DMS79 (cell line): ENCODE data around the gene TBX2.

Experiments used
- DNase-seq: peaks from one replicate; lab custom pipeline; 2025; lab: John Stamatoyannopoulos, UW

TBX2 gene

DNA sequence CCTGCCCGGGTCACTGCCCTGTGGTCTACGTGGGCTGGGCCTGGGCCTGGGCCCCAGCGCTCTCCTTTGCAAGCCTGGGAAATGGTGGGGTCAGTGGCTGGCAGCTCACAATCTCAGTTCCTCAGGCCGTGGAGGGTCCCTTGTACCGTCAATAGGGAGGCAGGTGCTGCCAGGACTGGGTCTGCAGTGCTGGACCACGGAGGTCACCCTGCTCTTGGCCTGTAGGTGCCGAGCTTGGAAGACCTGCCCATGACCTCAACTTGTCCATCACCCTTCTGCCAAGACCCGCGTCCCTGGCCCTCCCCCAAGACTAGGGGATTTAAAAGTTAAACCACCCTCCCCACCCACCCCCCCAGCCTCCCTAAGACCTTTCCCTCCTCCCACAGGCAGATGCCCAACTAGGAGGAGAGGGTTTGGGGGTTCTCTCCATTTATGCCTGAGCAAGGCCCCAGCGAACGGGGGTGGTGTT lies 2.5 kb downstream of the TBX2 start:
- no peak for DNase-seq

DNA sequence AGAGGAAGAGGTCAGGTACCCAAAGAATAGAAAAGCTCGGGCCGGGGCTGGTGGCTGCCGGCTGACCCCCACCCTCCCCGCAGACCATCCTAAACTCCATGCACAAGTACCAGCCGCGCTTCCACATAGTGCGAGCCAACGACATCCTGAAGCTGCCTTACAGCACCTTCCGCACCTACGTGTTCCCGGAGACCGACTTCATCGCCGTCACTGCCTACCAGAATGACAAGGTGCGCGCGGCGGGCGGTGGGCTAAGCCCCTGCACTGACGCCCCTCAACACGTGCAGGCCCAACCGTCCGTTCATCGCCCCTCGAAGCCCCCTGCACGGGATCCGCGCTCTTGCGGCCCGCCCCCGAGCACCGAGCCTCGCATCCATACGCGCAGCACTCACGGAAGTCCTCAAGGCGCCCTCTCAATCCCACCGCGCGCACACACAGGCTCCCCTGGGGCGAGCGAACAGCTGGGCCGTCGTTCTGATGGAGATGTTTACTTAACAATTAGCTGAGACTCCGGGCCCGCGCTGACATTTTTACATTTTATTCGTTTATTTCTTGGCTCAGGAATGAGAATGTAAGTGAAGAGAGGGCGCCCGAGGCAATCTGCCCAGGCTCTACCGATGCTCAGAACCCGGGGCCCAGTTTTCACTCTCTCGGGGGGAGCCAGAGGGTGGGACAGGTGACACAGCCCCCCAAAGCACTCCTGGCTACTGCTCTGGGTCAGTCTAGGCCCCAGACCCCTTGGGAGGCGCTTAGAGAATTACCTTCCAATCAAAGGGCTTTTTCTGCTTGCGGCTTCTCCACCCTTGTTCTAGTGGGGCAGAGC lies 3.5 kb downstream of the TBX2 start:
- peak; percentile 47 for DNase-seq

DNA sequence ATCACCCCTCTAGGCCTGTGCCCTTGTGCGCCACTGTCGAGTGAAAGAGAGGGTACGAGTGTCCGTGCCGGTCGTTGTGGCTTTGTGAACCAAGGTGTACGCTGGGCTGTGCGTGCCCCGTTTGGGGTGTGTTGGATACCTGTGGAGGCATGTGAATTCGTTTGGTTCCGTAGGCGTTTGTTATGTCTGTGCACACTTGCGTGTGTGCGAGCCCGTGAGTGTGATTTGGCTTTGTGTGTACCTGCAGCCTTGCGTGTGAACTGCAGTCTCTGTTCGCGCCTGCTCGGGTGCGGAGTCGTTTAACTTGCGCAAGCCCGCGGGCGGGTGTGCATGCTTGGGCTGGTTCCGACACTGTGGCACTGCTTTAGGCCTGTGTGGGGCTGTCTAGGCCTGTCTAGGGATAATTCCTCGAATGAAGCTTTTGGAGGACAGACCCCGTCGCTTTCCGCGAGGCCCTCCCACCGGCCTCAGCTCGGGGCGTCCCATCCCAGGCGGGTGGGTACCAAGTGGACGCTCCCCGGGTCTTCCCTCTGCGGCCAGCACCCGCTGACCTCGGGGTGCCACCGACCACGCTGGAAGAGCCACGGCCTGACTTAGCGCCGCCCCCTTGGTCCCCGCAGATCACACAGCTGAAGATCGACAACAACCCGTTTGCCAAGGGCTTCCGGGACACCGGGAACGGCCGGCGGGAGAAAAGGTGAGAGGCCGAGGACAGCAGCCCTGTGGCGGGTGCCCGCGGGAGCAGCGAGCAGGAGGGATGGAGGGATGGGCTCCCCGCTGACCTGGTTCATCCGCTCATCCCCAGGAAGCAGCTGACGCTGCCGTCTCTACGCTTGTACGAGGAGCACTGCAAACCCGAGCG lies 4.4 kb downstream of the TBX2 start:
- DNase-seq, result no peak

DNA sequence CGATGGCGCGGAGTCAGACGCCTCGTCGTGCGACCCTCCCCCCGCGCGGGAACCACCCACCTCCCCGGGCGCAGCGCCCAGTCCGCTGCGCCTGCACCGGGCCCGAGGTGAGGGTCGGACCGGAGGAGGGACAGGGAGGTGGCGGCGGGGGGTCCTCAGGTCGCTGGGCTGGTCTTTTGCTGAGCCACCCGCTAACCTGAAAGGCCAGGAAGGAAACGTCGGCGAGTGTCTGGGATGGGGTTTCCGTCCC lies 4.9 kb downstream of the TBX2 start:
- no peak for DNase-seq

DNA sequence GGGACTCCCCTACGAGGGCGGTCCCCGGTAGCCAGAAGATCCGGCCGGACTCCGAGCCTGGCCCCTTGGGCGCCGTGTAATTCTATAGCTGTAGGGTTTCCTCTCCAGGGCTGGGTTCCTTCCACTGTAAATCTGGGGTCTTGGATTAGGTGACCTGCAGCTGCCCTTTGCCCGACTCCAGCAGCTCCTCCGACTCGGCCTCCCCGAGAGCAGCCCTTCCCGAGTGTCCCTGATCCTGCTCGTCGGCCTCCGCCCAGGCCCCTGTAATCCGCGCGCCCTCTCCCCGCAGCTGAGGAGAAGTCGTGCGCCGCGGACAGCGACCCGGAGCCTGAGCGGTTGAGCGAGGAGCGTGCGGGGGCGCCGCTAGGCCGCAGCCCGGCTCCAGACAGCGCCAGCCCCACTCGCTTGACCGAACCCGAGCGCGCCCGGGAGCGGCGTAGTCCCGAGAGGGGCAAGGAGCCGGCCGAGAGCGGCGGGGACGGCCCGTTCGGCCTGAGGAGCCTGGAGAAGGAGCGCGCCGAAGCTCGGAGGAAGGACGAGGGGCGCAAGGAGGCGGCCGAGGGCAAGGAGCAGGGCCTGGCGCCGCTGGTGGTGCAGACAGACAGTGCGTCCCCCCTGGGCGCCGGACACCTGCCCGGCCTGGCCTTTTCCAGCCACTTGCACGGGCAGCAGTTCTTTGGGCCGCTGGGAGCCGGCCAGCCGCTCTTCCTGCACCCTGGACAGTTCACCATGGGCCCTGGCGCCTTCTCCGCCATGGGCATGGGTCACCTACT lies 5.5 kb downstream of the TBX2 start:
- DNase-seq, result no peak

DNA sequence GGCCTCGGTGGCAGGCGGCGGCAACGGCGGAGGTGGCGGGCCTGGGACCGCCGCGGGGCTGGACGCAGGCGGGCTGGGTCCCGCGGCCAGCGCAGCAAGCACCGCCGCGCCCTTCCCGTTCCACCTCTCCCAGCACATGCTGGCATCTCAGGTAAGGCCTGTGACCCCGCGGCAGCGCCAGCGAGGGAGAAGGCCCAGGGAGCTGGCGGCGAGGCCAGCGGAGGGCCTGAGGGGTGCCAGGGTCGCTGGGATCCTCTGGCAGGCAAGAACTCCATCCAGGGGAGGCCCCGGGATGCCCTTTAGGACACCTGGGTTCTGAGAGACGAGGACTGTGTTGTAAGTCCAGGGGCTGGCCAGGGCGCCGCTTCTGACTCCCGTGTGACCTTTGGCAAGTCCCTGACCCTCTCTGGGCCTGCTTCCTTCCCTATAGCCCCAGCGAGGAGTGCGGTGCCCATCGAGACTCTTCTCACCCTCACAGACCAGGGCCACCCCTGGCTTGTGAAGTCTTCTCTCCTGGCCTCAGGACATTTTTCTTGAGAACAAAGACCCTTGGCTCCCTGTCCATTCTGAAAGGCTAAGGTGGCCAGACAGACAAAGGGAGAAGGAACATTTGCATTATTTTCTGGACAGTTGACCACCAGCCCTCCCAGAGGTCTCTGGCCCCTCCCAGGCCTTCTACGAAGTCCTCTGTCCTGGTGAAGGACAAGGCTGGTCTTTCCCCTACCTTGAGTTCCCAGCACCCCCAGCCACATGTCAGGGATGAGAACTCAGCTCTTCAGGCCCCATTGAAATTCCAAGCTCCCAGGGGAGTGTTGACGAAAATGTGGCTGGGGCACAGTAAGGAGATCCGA lies 6.3 kb downstream of the TBX2 start:
- no peak for DNase-seq

DNA sequence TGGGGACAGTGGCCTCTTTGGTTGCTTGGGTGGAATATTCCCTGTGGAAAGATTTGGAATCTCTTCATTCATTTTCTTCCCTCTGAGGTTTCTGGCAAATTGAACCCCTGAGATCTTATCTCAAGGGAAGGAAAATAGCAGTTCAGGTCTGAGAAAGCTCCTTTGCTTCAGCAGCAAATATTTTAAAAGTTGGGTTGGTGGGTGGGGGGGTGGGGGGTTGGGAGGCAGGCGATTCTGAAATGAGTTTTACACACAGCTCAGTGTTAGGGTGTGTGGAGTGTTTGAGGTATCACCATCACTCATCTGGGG lies 6.8 kb downstream of the TBX2 start:
- DNase-seq, result no peak

DNA sequence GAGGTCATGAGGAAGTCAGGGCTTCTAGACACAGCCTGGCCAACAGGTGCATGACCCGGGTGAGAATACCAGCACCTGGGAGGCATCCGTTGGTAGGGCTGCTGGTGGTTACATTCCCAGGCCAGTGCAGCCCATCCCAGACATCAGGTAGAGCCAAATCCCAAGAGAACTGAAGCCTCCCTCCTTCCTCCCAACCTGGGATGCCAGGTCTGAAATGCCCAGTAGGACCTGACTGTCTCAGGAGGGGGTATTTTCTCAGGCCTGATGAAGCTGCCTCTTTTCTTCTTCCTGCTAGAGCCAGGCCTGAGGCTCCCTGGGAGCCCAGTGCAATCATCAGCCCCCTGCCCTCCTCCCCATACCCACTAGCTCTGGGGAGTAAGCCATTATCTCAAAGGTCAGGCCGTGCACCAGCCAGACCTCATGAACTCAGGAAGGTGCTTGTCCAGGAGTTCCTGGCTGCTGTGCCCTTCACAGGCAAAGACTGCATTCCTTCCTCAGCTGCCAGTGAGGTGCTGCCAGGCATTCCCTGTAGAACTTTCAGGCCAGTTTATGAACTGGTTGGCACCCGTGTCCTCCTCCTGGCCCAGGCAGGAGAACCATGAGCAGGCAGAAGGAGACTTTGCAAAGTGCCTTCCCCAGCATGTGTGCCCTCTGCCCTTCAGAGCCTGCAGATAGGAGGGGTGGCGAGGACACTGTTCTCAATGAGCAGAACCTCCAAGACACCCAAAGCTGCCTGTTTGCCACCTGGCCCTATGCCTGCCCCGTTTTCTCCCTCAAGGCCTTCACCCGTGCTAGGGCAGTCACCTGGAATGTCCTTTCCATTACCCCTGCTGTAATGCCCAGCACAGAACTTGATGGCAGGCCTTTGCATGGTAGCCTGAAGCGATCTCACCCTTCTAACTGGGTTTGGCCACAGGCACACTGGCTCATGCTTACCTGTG lies 7.6 kb downstream of the TBX2 start:
- DNase-seq, result no peak

DNA sequence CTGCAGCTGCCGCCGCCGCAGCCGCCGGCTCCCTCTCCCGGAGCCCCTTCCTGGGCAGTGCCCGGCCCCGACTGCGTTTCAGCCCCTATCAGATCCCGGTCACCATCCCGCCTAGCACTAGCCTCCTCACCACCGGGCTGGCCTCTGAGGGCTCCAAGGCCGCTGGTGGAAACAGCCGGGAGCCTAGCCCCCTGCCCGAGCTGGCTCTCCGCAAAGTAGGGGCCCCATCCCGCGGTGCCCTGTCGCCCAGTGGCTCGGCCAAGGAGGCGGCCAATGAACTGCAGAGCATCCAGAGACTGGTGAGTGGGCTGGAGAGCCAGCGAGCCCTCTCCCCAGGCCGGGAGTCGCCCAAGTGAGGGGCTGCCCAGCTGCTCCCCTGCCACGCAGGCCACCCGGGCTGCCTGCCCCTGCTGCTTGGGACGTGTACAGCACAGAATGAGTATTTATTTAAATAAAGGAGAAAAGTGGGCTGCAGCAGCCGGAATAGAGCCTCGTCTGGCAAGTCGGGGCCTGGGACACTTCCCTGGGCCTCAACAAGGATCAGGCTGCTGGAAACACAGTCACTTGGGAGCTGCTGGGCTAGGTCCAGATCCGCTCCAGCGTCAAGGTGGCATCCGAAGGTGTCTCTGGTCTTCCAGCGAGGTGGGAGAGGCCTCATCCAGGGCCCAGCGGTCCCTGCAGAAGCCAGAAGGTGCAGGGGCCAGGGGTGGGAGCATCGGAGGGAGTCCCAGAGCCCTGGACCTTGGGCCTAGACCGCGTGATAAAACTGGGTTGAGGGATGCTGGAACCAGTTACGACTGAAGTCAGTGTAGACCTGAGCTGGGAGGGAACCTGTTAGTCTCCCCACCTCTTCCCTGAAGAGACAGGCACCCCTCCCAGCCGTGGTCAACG lies 8.8 kb downstream of the TBX2 start:
- no peak for DNase-seq

DNA sequence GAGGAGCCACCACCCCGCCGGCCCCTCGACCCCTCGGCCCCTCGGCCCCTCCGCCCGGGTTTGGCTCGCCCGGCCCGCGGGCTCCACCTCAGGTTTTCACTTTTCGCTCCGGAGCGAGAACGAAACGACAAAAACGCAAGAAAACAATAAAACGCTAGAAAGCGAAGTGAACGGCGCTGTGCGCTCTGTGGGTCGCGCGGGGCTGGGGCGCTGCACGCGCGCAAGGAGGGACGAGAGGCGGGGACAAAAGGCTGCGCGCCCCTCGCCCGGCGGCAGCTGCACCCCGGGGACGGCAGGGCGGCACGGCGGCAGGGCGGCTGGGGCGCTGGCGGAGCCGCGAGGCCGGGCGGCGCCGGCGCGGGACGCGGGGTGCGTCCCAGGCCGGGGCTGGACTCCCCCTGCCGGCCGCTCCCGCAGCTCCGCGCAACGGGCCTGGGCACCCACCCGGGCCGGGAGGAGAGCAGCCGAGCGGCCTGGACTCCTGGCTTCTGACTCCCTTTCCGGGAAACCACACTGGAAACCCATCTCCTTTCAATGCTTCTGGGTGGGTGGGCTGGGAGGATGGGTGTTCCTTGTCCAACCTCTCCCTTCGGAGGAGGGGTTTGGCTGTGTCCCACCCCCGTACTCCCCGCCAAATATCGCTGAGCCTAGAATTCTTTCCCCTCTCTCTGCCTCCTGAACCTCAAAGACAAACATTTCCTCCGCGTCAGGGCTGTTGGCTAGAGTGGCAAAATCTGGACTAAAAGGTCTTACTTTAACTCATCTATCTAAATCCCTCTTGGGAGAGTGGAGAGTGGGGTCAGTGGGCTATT lies 9.9 kb downstream of the TBX2 start:
- no peak for DNase-seq

DNA sequence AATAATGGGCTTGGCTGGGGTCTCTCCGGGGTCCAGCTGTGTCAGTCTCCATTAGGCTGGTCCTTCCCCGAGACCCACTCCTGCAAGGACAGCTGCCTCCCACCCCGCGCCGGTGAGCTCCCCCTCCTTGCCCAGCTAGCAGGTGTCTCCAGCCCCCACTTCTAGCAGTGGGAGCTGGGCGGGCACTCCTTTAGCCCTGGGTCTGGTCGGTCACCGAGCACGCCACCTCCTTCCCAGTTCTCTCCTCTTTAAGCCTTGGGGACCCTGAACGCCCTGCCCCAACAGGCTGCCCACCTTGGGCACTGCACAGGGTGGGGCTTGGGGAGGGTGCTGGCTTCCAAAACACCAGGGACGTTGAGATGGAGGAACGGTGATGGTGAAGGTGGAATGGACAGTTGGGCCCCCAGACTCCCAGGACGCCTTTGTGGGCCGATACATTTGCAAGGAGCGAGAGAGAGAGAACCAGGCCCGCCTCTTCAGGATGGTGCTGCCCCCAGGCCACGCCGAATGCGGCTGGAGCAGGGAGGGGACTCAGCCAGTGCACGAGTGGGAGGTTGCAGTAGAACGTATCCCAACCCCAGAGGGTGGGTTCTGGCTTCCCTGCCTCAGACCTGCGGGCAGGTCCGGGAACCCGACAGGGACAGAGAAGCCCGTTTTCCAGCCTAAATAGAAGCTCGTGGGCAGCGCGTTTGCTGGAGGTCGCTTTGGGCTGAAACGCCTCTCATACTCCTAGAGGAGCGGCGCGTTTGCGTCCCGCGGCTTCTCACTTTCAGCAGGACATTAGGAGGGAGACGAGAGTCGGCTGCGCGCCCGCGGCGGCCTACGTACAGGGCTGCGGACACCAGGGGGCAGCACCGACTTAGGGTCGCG lies 10.7 kb downstream of the TBX2 start:
- no peak for DNase-seq

DNA sequence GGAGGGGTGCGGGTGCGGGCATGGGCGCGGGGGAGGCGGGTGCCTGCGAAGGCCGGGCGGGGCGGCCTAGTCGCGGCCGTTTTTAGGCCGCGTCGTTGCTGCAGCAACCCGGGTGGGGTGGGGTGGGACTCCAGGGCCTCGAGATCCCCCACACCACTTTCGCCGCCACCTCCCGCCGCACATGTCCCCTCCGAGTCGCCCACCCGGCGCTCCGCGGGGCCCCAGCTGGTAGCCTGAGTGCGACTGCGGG lies 11.3 kb downstream of the TBX2 start:
- DNase-seq, result no peak

DNA sequence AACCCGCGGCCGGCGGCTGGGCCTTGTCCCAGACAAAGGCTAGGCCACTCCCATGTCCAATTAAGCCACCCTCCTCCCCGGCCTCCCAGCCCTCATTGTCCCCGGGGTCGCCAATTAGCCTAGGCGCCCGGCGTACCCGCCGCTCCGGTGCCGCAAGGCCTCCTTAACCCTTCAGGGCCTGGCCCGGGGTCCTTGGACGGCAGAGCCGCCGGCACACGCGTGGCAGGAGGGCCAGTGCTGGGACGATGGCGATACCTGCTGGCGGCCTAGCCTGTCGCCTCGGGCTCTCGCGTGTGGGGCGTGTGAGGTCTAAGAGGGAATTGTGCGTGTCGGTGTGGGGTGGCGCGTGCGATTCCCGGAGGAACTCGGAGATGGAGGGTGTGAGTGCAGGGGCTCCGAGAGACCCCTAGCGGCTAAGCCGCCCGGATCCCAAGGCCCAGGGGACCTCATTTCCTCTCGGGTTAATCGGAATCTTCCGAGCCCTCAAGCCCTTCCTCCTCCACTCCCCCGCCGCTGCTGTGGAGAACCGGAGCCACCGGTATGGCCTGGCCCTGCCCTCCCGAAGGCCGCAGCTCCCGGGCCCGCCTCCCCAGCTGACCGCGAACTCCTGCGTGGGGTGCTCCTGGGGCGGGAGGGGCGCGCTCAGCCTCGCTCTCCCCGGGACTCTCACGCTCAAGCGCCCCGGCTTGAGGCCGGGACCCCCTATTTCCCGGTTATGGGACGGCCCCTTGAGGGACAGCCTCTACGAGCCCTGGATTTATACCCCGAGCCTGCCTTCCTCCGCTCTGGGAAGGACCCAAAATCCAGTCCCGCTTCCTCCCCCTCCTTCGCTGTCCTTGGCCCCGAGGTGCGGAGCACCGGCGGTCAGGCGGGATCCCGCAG lies 11.9 kb downstream of the TBX2 start:
- no peak for DNase-seq

DNA sequence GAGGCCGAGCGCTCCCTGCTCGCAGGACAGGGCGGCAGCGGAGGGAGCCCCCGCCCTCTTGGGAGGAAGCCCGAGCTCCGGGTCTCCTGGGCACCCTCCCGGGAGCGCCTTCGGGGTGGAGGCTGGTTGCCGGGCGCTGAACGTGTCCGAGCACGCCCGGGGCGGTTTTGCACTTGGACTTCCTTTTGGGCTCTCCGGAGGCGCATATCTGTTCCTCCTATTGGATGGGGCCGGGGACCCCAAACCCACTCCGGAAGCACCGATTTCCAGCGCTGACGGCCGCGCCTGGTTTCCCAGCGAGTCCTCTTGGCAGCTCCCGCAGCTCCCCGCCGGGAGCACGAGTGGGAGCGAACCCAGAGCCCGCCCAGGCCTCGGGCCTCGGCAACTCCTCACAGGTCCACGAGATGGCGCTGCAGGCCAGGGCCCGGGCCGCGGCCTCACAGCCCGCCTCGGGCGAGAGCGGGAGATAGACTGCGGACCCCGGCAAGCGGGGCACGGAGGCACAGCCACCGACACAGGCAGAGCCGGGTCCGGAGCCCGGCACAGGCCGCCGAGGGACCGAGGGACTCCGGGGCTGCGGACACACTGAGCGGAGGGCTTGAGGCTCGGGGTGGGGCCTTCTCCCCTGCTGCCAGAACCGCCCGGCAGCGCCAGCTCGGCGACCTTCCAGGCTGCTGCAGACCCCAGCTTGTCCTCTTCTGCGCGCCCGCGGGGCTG lies 12.7 kb downstream of the TBX2 start:
- DNase-seq, result peak; percentile 34

DNA sequence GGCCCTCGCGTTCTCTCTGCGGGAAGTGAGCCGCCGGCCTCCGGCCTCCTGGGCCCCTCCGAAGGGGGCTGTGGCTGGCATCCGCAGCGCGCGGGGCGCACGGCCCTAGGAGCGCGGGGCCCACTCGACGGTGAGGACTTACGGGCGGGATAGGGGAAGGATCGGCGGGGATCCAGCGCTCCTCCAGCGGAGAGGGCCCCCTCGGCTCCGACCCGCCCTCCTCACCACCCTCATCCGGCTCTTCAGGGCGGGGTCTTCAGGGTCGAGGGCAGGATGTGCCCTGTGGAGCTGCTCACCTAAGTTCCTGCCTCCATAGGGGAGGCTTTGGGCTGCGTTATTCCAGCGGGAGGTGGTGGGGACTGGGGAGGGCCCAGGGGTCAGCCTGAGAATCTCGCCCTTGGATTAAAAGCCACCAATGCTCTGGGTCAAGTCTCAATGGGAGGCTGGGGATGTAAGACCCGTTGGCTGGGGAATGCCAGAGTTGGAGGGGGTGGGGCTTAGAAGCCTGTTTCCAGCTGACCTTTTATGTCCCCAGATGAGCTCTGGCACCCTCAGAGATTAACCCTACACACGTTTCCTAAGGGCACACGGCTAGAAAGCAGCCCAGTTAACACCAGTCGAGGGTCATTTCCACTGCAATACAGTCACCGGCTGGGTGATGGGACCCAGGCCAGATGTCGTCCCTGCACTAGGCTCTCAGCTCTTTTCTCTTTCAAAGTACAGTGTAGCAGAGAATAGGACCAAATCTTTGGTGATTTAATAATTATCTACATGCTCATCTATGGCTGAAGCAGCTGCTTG lies 13.4 kb downstream of the TBX2 start:
- no peak for DNase-seq

DNA sequence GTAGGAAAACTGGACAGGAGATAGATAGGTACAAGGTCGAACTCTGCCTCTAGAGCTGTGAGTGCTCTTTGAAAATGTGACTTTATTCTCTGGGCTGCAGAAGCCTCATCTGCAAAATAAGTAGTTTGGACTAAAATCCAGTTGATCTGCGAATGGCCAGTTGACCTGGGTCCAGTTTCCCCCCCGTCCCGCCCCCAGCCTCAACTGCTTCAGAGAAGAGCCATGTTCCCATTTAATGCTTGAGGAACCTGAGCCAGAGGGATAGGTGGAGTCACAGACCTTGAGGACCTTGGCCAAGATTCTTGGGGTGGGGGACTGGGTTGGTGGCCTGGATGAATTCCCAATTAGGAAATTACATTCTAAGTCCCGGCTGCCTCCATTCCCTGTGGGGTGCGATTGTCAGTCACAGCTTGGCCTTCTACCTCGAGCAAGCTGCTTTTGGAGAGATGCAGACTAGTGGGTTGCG lies 14.1 kb downstream of the TBX2 start:
- no peak for DNase-seq
